ENCODE data around the gene CCL20.

Gene CCL20

DNA sequence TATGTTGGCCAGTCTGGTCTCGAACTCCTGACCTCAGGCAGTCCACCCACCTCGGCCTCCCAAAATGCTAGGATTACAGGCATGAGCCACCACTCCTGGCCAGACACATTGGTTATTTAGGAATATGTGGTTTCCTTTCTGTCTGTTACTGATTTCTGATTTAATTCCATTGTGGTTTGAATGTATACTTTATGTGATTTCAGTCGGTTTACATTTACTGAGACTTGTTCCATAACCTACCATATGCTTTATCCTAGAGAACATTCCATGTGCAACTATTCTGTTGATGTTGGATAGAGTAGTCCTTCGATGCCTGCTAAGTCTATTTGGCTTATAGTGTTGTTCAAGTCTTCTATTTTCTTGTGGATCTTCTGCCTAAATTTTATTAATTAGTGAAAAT lies 1.6 kb upstream of the CCL20 start:
- H3K27ac ChIP-seq (ENCODE audit: low read depth, low read length) = no peak overlapping the region
- no peak overlapping the region for H3K9ac ChIP-seq (ENCODE audit: low read length)
- no peaks in the 10 kb centered on the region for H3K27me3 ChIP-seq (ENCODE audit: control insufficient read depth, insufficient read depth, low read length)
- H3K4me3 ChIP-seq (ENCODE audit: low read length) = no peak overlapping the region
- no peaks in the 10 kb centered on the region for H3K36me3 ChIP-seq (ENCODE audit: control insufficient read depth, insufficient read depth, low read length)
- H3K4me1 ChIP-seq (ENCODE audit: control insufficient read depth, insufficient read depth, low read length) = no peaks in the 10 kb centered on the region

DNA sequence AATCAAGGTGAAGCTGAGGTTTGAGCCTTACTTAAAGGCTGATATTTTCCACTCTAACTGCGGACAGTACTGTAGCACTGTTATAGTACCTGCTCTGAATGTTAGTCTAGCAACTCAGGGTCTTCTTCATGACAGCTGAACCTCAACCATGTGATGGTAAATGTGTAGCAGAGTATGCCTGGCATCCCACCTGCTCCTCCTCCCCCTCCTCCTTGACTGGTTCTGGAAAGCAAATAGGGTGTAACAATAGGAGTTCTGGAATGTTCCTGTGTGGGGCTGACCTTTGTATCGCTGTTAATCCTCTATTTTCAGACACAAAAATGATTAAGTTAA lies 447 bp upstream of the CCL20 start:
- H3K36me3 ChIP-seq (ENCODE audit: control insufficient read depth, insufficient read depth, low read length) = no peaks in the 10 kb centered on the region
- no peak overlapping the region for H3K4me3 ChIP-seq (ENCODE audit: low read length)
- H3K27ac ChIP-seq (ENCODE audit: low read depth, low read length) = no peak overlapping the region
- no peak overlapping the region for H3K9ac ChIP-seq (ENCODE audit: low read length)
- H3K27me3 ChIP-seq (ENCODE audit: control insufficient read depth, insufficient read depth, low read length) = no peaks in the 10 kb centered on the region
- no peaks in the 10 kb centered on the region for H3K4me1 ChIP-seq (ENCODE audit: control insufficient read depth, insufficient read depth, low read length)

DNA sequence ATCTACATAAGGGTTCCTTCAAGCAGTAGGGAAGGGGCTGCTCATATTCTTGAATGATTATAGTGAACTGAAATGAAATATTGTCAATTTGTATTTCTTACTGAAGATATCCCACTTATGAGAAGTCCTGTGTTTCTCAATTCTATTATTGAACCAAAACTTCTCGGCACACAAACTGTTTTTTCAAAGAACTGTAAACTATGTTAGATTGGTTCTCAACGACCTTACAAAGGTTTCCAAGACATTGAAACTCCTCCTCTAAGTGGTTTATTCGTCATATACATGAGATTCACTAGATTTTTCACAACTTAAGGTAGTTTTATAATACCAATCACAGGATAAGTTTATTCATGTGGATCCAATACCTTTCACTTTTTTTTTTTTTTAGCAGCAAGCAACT lies 1.4 kb downstream of the CCL20 start:
- no peak overlapping the region for H3K9ac ChIP-seq (ENCODE audit: low read length)
- no peak overlapping the region for H3K27ac ChIP-seq (ENCODE audit: low read depth, low read length)
- H3K4me1 ChIP-seq (ENCODE audit: control insufficient read depth, insufficient read depth, low read length) = no peaks in the 10 kb centered on the region
- no peak overlapping the region for H3K4me3 ChIP-seq (ENCODE audit: low read length)
- H3K27me3 ChIP-seq (ENCODE audit: control insufficient read depth, insufficient read depth, low read length) = no peaks in the 10 kb centered on the region
- H3K36me3 ChIP-seq (ENCODE audit: control insufficient read depth, insufficient read depth, low read length) = no peaks in the 10 kb centered on the region

DNA sequence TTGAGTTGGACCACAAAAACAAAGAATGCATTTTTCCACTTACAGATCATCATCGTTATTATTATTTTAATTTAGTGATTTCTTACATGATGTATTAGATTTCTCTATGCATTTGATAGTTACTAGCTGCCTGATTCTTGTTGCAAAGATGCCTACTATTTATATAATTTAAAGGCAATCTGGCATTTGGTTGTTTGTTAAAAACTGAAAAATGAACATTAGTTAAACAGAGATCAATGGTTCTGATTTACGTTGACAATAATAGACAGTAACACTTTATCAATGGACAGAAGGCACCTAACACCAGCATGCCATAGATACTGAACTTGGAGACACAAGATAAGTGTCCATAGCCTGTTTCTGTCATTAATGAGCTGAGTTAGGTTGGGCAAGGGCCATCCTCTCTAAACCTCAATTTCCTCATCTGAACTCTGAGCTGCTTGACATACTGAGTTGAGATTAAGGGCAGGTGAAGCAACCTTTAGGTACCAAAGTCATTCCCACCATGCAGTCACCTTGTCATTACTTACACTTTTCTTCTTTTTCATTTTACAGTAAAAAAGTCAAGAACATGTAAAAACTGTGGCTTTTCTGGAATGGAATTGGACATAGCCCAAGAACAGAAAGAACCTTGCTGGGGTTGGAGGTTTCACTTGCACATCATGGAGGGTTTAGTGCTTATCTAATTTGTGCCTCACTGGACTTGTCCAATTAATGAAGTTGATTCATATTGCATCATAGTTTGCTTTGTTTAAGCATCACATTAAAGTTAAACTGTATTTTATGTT lies 3.1 kb downstream of the CCL20 start:
- Histone ChIP-seq H3K4me3 (ENCODE audit: low read length) (no peak overlapping the region), H3K27ac (ENCODE audit: low read depth, low read length) (no peak overlapping the region), H3K36me3 (ENCODE audit: control insufficient read depth, insufficient read depth, low read length) (no peaks in the 10 kb centered on the region), H3K4me1 (ENCODE audit: control insufficient read depth, insufficient read depth, low read length) (no peaks in the 10 kb centered on the region), H3K27me3 (ENCODE audit: control insufficient read depth, insufficient read depth, low read length) (no peaks in the 10 kb centered on the region), H3K9ac (ENCODE audit: low read length) (no peak overlapping the region)

DNA sequence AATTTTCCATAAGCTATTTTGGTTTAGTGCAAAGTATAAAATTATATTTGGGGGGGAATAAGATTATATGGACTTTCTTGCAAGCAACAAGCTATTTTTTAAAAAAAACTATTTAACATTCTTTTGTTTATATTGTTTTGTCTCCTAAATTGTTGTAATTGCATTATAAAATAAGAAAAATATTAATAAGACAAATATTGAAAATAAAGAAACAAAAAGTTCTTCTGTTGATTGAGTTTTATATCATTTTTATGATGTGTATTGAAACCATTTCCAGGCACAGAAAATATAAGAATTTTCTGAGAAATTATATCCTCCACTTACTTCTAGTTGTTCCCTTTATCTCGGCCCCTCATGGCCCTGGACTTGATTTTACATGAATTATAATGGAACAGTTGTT lies 3.7 kb downstream of the CCL20 start:
- Histone ChIP-seq H3K4me1 (ENCODE audit: control insufficient read depth, insufficient read depth, low read length) (no peaks in the 10 kb centered on the region), H3K36me3 (ENCODE audit: control insufficient read depth, insufficient read depth, low read length) (no peaks in the 10 kb centered on the region), H3K27ac (ENCODE audit: low read depth, low read length) (no peak overlapping the region), H3K4me3 (ENCODE audit: low read length) (no peak overlapping the region), H3K27me3 (ENCODE audit: control insufficient read depth, insufficient read depth, low read length) (no peaks in the 10 kb centered on the region), H3K9ac (ENCODE audit: low read length) (no peak overlapping the region)

DNA sequence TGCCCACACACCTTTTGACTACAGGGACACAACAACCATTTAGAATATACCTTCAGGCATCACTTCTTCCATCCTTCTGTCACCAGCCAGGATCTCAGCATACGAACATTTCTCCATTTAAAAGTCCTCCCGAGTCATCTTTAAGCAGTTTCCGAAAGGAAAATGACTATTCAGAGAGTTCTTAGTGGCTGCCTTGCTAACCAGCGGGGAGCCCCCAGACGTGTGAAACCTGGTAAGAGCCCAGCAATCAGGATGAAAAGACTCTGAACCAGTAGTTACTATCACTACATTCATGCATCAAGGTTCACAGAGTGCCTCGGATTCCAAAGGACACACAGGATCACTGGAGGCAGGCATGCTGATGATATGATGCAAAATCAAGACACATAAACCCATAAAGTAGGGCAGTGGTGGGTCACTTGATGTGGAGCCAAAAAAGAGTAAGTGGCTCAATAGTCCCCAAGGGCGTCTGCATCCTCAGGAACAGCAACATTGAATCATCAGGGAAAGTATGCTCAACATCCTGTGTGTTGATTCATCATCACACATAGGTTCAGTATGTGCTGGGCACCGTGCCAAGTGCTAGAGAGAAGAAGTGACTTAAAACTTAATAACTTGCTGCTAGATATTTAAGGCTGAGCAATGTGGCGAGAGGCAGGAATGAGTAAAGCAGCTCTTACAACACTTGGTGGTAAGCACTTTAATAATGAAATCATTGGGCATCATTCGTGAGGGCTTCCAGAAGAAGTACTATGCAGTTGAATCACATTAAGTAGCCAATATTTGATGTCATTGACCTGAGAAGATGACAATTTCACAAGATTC lies 4.4 kb downstream of the CCL20 start:
- Histone ChIP-seq H3K4me1 (ENCODE audit: control insufficient read depth, insufficient read depth, low read length) (no peaks in the 10 kb centered on the region), H3K27ac (ENCODE audit: low read depth, low read length) (no peak overlapping the region), H3K4me3 (ENCODE audit: low read length) (no peak overlapping the region), H3K27me3 (ENCODE audit: control insufficient read depth, insufficient read depth, low read length) (no peaks in the 10 kb centered on the region), H3K9ac (ENCODE audit: low read length) (no peak overlapping the region), H3K36me3 (ENCODE audit: control insufficient read depth, insufficient read depth, low read length) (no peaks in the 10 kb centered on the region)

DNA sequence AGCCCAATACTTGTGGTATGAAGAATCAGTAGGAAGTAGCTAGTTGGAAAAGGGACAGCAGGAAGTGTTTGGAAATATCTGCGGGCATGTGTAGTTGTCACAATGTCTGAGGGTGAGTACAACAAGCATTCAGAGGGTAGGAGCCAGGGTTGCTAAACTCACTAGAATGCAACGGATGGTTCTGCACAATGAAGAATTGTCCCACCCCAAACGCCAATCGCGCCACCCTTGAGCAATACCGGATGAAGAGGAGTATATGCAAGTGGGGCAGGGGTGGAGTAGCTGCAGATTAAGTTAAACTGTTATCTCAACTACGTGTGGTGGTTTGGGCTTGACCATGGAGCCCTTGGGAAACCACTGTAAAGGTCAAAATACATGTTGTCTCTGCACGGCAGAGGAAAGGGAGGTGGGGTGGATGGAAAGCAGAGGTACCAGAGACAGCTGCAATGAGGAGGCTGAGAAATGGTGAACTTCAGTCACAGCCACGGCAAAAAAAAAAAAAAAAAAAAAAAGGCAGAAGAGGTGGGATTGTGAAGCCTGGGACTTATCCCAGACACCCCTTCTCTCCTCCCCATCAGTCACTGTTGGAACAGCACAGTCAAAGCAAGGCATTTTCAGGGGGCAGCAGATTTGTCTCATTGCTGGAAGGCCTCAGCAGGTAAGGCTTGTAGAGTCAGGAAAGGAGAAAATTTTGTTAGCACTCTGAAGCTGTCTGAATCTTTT lies 5.2 kb downstream of the CCL20 start:
- Histone ChIP-seq H3K27me3 (ENCODE audit: control insufficient read depth, insufficient read depth, low read length) (no peaks in the 10 kb centered on the region), H3K27ac (ENCODE audit: low read depth, low read length) (no peak overlapping the region), H3K36me3 (ENCODE audit: control insufficient read depth, insufficient read depth, low read length) (no peaks in the 10 kb centered on the region), H3K4me3 (ENCODE audit: low read length) (no peak overlapping the region), H3K4me1 (ENCODE audit: control insufficient read depth, insufficient read depth, low read length) (no peaks in the 10 kb centered on the region), H3K9ac (ENCODE audit: low read length) (no peak overlapping the region)

DNA sequence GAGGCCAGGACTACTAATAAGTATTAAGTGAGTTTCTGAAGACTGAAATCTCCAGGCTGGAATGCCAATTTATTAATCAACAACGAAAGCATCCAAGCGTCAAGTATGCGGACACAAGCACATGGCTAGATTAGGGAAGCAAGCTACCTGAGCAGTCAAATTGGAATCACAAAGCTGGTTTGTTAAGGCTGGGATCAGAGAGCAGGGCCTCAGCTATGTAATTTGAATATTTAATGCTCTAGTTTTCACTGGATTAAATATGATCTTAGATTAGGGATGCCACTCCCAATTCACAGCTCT lies 5.7 kb downstream of the CCL20 start:
- H3K27me3 ChIP-seq (ENCODE audit: control insufficient read depth, insufficient read depth, low read length) = no peaks in the 10 kb centered on the region
- H3K36me3 ChIP-seq (ENCODE audit: control insufficient read depth, insufficient read depth, low read length) = no peaks in the 10 kb centered on the region
- no peak overlapping the region for H3K27ac ChIP-seq (ENCODE audit: low read depth, low read length)
- no peaks in the 10 kb centered on the region for H3K4me1 ChIP-seq (ENCODE audit: control insufficient read depth, insufficient read depth, low read length)
- no peak overlapping the region for H3K4me3 ChIP-seq (ENCODE audit: low read length)
- no peak overlapping the region for H3K9ac ChIP-seq (ENCODE audit: low read length)

DNA sequence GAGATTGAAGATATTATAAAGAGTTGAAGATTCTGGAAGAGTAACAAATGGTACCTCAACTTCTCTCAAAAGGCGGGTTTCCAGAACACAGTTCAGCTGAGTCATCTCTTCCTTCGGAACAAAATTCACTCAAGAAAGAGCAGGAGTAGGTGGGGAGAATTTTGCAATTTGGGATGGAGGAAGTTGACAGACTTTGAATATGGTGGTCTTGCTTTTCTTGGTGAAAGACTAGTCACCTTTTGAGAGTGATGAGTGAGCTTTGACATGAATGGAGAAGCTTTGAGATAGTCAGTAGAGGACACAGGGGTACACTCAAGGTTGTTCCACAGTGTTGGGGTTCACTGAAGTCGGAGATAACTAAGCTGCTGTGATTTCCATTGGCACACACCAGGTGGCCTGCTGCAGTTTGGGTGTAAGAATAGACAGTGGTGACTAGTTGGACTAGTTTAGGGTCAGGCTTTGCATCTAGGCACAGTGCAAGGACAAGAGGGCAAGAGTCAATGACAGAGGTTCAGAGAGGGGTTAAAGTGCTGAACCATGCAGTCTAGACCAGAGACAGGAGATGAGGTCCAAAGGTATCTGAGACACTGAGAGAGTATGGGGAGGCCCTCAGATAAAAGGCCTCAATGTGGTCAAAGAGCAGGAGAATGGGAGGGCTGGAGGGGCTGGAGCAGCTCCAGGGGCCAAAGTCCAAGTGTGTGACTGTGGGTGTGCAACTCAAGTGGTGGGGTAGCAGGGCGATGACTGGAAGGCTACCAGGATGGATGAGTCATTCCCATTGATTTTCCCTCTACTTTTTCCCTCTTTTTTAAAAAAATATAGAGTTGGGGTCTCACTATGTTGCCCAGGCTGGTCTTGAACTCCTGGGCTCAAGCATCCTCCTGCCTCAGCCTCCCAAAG lies 7.7 kb downstream of the CCL20 start:
- H3K4me3 ChIP-seq (ENCODE audit: low read length) = no peak overlapping the region
- no peaks in the 10 kb centered on the region for H3K27me3 ChIP-seq (ENCODE audit: control insufficient read depth, insufficient read depth, low read length)
- H3K9ac ChIP-seq (ENCODE audit: low read length) = no peak overlapping the region
- H3K27ac ChIP-seq (ENCODE audit: low read depth, low read length) = no peak overlapping the region
- no peaks in the 10 kb centered on the region for H3K4me1 ChIP-seq (ENCODE audit: control insufficient read depth, insufficient read depth, low read length)
- no peaks in the 10 kb centered on the region for H3K36me3 ChIP-seq (ENCODE audit: control insufficient read depth, insufficient read depth, low read length)

DNA sequence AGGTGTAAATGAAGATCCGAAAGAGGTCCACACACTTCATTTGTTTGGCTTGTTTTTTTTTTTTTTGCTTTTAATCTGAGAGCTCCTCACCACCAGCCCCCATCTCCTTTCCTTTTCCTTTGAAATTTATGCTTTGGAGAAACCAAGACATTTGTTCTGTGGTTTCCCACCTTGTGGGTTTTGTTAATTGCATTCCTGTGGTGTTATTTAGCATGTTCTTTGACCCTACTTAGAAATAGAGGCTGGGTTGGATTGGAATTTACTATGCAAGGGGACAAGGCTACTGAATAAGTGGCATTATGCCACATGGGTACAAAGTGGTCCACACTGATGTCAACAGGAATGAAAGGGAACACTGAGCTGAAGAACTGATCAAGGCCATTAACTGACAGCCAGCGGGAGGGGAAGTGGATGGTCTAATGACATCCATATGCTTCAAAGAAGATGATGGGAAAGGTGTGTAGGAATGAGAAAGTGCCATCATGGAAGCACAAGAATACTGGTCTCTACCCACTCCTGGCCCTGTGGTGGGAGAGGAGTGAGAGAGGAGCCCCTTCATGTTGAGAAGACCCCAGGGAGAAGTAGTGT lies 8.9 kb downstream of the CCL20 start:
- H3K27ac ChIP-seq (ENCODE audit: low read depth, low read length) = no peak overlapping the region
- no peak overlapping the region for H3K4me3 ChIP-seq (ENCODE audit: low read length)
- H3K27me3 ChIP-seq (ENCODE audit: control insufficient read depth, insufficient read depth, low read length) = no peaks in the 10 kb centered on the region
- no peaks in the 10 kb centered on the region for H3K4me1 ChIP-seq (ENCODE audit: control insufficient read depth, insufficient read depth, low read length)
- no peak overlapping the region for H3K9ac ChIP-seq (ENCODE audit: low read length)
- no peaks in the 10 kb centered on the region for H3K36me3 ChIP-seq (ENCODE audit: control insufficient read depth, insufficient read depth, low read length)

DNA sequence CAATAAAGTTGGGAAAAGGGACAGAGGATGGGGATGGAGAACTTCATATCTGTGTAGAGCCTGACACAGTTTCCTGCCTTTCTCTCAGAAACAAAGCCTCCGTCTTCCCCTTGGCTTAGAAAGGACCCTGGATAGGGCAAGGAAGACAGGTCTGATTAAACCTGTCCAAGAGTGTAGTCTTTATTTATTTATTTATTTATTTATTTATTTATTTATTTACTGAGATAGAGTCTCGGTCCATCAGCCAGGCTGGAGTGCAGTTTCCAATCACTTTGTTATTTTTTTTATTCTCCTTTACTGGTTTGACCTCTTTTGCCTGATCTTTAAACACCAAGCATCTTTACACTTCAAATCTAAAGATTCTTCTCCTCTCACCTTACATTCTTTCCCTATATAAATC lies 10.3 kb downstream of the CCL20 start:
- Histone ChIP-seq H3K4me3 (ENCODE audit: low read length) (no peak overlapping the region), H3K27ac (ENCODE audit: low read depth, low read length) (no peak overlapping the region), H3K36me3 (ENCODE audit: control insufficient read depth, insufficient read depth, low read length) (no peaks in the 10 kb centered on the region), H3K4me1 (ENCODE audit: control insufficient read depth, insufficient read depth, low read length) (no peaks in the 10 kb centered on the region), H3K9ac (ENCODE audit: low read length) (no peak overlapping the region), H3K27me3 (ENCODE audit: control insufficient read depth, insufficient read depth, low read length) (no peaks in the 10 kb centered on the region)

DNA sequence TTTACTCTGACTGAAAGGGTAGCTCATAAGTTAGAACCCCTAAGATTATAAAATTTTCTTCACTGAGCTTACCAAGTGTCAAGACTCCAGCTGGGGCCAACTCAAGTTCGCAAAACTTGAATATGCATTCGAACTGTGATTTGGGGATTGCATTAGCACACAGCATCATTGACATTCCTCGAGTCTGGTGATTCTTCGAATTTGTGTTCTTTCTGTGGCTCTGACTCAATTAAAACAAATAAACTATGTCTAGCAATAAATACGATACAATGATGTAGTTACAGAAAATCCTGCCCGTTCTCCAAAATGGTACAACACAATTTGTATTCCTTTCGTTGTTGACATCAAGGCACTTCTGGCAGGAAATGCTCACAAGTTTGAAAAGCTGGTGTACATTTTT lies 11.1 kb downstream of the CCL20 start:
- Histone ChIP-seq H3K27me3 (ENCODE audit: control insufficient read depth, insufficient read depth, low read length) (no peaks in the 10 kb centered on the region), H3K27ac (ENCODE audit: low read depth, low read length) (no peak overlapping the region), H3K9ac (ENCODE audit: low read length) (no peak overlapping the region), H3K4me3 (ENCODE audit: low read length) (no peak overlapping the region), H3K4me1 (ENCODE audit: control insufficient read depth, insufficient read depth, low read length) (no peaks in the 10 kb centered on the region), H3K36me3 (ENCODE audit: control insufficient read depth, insufficient read depth, low read length) (no peaks in the 10 kb centered on the region)
